ENCODE measurements around the gene EPS8L1.
"Not testable (repeated sequence)": the region's sequence is repeated elsewhere in the genome, so short reads cannot be mapped to it uniquely, and the experiment has no call there.

EPS8L1 gene

DNA sequence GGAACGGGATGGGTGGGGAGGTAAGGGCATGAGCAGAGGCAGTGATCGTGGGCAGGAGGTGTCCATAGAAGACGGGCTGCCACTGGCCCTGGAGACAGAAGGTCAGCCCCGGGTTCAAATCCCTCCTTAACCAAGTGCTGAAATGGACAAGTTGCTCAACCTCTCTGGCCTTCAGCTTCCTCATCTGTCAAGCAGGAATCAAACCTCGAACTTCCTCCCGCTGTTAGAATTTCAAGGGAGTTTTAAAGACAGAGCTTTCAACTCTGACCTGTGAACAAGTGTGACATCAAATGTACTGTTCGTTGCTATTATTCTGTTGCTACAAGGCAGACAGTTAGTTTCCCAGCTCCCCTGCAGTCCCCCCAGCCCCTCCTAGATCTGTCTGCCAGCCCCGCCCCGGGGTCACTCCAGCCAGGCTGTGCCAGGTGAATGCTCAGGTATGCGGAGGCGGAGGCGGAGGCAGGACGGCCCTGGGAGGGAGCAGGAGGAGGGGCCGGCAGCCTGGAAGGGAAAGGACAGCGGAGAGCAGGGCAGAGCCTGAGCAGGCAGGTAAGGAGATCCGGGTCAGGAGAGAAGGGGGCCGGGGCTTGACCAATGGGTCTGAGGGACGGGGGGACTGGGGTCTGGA, at the start of gene EPS8L1:
Gene EPS8L1 (plus strand): TSS at position 499 of the 628 bp plus-strand sequence. CDS start 576 bp downstream, outside the sequence.
- FAIRE-seq = no peak
- DNase-seq (ENCODE audit: low spot score) = no peak

DNA sequence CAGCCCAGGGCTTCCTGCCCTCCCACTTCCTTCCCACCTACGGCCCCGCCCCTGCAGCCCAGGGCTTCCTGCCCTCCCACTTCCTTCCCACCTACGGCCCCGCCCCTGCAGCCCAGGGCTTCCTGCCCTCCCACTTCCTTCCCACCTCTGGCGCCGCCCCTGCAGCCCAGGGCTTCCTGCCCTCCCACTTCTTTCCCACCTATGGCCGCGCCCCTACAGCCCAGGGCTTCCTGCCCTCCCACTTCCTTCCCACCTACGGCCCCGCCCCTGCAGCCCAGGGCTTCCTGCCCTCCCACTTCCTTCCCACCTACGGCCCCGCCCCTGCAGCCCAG, 48.6 kb upstream of the EPS8L1 start:
- FAIRE-seq; DNase-seq (ENCODE audit: low spot score): not testable (repeated sequence)

DNA sequence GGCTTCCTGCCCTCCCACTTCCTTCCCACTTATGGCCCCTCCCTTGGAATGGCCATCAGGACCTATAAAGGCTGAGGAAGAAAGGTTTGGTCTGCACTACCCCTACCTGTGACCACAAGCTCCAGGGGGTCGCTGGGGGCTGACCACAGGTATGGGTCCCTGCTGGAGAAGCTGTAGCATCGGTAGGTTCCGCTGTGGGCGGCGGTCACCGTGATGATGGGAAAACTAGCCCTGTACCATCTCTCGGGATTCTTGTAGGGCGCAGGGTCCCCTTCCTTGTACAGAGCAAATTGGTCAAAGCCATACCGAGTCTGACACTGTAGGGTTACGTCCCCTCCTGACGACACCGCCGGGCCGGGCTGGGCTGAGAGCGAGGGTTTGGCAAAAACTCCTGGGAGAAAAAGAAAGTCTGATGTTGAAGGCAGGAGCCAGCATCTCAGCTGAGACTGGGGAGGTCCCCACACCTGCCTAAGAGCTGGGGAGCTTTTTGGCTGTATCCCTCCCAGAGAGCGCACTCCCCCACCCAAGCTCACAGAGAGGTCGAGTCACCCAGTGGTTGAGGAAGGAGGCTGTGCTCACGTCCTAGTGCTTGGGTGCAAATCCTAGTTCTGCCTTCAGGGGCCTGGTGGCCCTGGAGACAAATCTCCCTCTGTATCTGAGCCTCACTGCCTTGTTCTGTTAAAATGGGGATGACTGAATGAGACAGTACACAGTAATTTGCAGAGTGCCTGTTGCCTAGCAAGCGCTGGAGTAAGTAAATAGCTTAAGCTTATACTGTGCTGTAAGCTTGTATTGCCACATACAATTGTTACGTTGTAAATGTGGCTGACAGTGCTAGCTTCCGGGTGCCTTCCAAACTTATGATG, 48.0 kb upstream of the EPS8L1 start:
- FAIRE-seq = no peak
- no peak for DNase-seq (ENCODE audit: low spot score)

DNA sequence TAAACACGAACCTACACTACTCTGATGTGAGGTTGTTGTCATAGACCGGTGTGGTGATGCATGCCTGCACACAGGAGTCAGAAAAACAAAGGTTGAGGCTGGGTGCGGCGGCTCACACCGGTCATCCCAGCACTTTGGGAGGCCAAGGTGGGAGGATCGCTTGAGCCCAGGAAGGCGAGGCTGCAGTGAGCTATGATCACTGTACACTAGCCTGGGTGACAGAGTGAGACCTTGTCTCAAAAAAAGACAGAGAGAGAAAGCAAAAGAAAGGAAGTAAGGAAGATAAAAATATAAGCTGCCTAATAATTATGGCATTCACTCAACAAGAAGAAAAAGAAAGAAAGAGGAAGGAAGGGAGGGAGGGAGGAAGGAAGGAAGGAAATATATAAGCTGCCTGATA, 46.9 kb upstream of the EPS8L1 start:
- no peak for FAIRE-seq

DNA sequence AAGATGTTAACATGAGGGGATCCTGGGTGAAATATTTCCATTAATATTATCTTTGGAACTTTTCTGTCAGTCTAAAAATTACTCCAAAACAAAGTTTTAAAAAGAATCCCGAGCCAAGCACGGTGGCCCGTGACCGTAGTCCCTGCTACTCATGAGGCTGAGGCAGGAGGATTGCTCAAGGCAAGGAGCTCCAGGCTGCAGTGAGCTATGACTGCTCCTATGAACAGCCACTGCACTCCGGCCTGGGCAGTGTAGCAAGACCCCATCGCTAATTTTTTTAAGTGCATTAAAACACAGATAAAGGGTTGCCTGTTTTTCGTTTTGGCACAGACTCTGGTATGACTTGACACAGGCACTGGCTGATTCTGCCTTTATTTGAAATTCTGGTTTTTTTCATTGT, 44.5 kb upstream of the EPS8L1 start:
- FAIRE-seq (no peak), DNase-seq (ENCODE audit: low spot score) (no peak)

More for the DNA sequence above, 46.9 kb upstream of the EPS8L1 start:
- no peak for DNase-seq (ENCODE audit: low spot score)

DNA sequence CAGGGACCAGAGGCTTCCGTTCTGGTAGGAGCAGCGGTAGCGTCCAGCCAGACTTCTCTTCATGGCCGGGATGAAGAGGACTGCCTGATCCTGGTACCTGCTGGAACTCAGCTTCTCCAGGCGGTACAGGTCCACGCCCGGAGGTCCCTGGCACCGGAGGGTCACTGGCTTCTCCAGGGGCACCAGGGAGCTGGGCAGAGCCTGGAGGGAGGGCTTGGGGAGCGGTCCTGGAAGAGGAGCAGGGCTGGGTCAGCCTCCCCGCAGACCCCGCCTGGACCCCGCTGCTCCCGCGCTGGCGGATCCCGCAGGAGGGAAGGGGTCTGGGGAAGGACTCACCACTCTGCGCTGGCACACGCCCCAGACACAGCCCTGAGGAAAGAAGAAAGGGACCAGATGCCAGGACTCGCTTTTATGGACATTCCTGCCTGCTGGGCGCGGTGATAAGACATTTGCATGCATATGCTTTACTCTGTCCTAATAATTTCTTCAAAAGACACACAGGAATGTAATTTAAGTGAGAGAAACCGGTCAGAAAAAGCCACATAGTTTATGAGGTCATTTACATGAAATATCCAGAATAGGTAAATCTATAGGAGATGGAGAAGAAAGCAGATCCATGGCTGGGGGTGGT, 43.4 kb upstream of the EPS8L1 start:
- no peak for DNase-seq (ENCODE audit: low spot score)
- FAIRE-seq = no peak

DNA sequence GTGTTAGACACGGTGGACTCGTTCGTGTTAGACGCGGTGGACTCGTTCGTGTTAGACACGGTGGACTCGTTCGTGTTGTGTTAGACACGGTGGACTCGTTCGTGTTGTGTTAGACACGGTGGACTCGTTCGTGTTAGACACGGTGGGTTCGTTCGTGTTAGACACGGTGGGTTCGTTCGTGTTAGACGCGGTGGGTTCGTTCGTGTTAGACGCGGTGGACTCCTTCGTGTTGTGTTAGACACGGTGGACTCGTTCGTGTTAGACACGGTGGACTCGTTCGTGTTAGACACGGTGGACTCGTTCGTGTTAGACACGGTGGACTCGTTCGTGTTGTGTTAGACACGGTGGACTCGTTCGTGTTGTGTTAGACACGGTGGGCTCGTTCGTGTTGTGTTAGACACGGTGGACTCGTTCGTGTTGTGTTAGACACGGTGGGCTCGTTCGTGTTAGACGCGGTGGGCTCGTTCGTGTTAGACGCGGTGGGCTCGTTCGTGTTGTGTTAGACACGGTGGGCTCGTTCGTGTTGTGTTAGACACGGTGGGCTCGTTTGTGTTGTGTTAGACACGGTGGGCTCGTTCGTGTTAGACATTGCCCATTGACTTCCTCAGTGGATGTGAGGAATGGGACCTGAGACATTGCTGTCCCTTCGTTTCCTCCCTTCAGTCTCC, 42.6 kb upstream of the EPS8L1 start:
- DNase-seq (ENCODE audit: low spot score); FAIRE-seq: not testable (repeated sequence)

DNA sequence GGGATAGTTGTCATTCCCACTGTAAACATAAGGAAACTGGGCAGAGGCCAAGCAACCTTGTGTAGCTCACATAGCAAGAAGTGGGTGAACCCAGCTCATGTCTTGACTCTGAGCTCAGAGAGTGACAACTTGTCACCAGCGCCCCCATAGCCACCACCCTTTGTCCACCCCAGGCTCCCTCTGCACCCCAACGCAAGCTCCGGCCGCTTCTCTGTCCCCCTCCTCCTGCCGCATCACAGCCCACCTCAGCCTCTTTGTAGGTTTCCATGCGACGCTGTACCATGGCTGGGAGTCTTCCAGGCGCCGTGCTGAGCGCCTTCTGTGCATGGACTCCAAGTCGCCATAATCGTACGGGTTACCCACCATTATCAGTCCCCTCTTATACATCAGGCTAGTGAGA, 40.9 kb upstream of the EPS8L1 start:
- no peak for FAIRE-seq
- no peak for DNase-seq (ENCODE audit: low spot score)

DNA sequence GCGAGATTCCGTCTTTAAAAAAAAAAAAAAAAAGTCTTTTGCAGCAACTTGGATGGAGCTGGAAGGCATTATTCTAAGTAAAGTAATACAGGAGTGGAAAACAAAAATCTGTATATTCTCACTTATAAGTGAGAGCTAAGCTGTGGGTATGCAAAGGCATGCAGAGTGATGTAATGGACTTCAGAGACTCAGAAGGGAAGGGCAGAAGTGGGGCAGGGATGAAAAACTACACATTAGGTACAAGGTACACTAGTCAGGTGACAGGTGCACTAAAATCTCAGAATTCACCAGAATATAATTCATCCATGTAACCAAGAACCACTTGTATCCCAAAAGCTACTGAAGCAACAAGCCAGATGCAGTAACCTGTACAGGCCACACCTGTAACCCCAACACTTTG, 39.6 kb upstream of the EPS8L1 start:
- FAIRE-seq (no peak), DNase-seq (ENCODE audit: low spot score) (no peak)

DNA sequence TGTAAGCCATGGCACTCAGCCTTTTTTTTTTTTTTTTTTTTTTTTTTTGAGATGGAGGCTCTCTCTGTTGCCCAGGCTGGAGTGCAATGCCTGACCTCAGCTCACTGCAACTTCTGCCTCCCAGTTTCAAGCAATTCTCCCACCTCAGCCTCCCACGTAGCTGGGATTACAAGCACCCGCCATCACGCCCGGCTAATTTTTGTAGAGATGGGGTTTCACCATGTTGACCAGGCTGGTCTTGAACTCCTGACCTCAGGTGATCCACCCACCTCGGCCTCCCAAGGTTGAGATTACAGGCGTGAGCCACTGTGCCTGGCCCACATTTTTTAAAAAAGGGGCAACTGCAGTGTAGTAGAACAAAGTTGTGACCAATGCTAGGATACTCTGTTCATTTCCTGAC, 38.1 kb upstream of the EPS8L1 start:
- not testable (repeated sequence) for FAIRE-seq; DNase-seq (ENCODE audit: low spot score)

DNA sequence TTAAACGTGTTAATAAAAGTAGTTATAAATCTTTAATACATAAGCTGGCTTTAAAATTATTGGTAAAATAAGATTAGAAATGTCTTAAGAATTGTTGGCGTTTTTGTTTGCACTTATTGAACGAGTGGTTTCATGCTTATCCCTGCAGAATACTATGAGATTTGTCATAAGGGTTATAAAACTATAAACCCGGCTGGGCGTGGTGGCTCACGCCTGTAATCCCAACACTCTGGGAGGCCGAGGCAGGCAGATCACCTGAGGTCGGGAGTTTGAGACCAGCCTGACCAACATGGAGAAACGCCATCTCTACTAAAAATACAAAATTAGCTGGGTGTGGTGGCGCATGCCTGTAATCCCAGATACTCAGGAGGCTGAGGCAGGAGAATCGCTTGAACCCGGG, 35.0 kb upstream of the EPS8L1 start:
- not testable (repeated sequence) for FAIRE-seq; DNase-seq (ENCODE audit: low spot score)

DNA sequence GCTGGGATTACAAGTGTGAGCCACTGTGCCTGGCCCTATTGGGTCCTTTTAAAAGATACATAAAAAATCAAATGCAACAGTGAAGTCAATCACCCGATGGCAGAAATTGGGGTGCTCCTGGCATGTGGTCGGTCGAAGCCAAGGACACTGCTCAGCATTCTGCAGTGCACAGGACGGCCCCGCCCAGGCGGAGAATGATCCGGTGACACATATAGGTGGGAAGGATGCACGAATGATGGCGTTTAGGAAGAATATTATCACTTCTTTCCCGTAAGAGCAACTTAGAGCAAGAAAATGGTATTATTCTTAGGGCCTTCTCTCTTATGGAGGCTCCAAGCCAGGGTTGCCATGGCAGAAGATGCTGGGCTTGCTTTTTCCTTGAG, 34.4 kb upstream of the EPS8L1 start:
- no peak for FAIRE-seq
- no peak for DNase-seq (ENCODE audit: low spot score)

DNA sequence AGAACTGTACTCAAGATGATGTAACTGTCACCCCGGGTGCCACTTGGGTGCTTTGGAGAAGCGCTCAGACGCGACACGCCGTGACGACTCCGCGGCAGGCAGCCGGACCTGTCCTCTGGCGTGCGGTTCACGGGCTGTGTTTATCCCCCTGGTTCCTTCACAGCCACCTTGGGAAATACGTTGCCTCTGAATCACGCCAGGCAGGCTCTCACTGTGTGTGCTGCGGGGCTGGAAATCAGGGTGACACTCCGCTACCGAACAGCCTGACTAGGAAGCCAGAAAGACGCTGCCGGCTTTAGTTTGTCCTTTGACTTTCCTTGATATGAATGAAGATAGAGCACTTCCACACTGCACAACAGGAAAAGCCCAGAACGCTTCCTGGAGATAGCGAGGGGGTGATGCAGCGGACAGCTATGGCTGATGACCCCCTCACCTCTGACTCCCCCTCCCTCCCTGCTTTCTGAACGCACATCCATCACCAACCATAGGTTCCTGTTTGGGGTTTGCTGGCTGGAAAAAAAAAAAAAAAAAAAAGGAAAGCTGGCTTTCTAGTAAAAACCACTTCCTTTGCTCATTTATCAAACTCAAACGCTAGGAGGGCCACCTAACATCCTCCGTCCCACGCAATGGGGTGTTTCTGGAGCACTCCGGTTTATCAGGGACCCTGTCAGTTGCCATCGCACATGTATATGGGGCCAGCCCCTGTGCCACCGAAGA, 33.9 kb upstream of the EPS8L1 start:
- no peak for FAIRE-seq
- no peak for DNase-seq (ENCODE audit: low spot score)

DNA sequence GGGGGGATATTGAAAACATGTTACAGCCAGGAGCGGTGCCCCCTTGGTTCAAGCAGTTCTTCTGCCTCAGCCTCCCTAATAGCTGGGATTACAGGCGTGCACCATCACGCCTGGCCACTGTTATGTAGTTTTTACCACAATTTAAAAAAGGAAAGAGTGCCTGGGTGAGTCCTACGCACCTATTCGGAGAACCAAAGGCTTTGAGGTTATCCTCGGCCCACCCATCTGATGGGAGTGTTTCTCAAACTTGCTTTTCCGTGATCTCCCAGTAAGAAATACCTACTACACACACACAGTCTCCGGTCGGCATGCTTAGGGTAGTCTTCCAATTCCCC, 33.4 kb upstream of the EPS8L1 start:
- no peak for DNase-seq (ENCODE audit: low spot score)
- no peak for FAIRE-seq

DNA sequence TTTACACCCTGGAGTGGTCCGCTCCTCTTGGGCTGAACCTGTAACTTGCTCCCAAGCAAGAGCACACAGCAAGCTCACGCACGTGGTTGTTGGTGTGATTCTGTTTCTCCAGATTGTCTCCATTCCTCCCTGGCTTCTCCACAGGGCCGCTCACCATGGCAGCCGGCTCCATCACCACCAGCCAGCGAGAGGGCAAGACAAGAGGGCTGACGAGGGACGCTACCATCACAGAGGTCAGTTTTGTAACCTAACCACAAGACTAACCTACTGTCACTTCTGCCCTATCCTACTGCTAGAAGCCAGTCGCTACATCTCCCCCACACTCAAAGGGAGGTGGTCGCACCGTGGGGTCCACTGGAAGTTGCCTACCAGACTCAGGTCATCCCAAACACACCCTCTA, 33.0 kb upstream of the EPS8L1 start:
- FAIRE-seq (no peak), DNase-seq (ENCODE audit: low spot score) (no peak)

DNA sequence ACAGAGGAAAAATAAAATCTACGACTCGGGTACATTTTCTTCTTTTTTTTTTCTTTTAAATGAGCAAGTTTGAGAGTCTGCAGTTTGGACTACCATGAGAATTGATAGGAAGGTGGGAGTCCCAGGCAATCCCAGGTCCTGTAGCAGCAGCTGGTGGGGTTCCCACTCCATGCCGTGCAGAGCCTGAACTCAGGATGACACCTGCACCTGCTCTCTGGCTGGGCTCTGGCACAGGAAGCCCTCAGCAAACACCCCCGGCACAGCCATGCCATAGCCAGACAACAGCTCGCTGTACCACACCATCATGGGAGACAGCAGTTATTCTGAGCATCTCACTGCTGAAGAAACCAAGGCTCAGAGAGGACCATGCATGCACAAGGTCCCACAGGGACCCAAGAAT, 31.4 kb upstream of the EPS8L1 start:
- DNase-seq (ENCODE audit: low spot score) (no peak), FAIRE-seq (no peak)

DNA sequence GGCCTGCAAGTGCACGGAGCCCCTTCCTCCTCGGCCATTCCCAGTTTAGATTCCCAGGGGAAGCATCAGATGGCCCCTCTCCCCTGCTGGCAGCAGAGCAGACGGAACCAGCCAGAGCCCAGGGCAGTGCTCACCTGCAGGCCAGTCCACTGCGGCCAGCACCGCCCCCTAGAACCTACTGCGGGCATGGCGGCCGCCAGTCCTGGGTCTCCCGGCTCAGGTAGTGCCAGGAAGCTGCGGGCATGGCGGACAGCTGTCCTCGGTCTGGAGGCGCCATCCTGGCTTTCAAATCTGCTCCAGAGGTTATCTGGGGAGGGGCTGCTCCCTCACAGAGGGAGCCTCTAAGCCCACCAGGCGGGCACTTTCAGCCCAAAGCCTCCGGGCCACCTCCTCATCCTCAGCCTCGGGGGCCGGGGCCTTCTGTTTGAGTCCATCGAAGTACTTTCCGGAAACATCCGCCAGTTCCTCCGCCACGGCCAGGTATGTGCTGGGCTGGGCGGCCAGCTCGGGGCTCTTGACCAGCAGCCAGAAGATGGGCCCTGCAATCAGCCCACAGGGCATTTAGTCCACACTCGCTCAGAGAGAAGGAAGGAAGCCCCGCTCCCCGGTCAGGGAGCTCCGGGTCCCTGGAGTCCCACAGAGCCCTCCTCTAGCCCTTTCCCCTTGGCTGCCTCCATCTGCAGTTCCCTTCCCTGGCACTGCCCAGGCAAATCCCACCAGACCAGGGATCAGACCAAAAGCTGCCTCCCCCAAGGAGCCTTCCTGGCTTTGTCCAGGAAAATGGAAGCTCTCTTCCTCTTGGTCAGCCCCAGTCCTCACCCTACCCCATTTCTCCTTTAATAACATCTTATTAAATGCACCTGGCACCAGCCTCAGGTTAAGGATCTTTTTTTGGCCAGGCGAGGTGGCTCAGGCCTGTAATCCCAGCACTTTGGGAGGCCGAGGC, 30.6 kb upstream of the EPS8L1 start:
- DNase-seq (ENCODE audit: low spot score) (no peak), FAIRE-seq (no peak)

DNA sequence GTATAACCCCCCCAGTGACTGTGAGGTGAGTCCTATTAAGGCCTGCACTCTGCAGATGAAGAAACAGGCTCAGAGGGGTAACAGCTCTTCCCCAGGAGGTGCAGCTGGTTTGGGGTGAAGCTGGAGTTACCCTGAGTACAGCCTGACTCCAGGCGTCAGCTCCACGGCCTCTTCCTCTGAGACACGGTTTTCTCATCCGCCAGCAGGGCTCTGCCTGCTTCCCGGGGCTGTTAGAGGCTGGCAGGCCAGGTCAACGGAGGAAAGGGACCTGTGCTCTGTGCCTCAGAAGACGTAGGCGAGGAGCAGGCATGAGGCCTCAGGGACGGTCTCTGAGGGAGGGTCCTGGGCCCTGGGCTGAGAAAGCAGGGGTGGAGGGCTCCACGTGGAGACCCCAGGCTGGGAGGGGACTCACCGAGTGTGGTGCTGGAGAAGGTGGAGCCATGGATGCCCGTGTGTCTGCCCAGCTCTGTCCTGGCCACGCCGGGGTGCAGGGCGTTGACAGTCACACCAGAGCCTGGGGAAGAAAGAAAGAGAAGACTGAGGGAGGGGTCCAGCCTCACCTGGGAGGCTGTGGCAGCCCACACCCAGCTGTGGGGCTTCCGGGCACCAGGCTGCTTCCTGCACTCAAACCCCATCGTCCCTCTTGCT, 28.6 kb upstream of the EPS8L1 start:
- DNase-seq (ENCODE audit: low spot score) = no peak
- FAIRE-seq = no peak

DNA sequence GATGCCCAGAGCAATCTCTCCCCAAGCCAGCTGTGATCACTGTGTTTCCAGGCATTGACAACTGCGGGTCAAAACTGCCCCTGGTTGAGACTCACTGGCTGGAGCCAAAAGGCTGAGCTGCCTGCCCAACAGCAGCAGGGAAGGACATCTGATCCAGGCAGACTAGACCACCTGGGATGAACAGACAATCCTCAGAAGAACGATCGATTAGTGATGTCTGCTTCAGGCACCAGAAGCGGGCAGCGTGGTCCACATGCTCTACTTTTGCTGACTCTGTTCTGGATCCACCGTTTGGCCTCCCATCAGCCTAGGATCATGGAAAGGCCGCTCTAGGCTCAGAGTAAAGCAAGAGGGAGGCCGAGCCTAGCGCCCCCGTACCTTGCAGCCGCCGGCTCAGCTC, 27.7 kb upstream of the EPS8L1 start:
- FAIRE-seq (no peak), DNase-seq (ENCODE audit: low spot score) (no peak)

DNA sequence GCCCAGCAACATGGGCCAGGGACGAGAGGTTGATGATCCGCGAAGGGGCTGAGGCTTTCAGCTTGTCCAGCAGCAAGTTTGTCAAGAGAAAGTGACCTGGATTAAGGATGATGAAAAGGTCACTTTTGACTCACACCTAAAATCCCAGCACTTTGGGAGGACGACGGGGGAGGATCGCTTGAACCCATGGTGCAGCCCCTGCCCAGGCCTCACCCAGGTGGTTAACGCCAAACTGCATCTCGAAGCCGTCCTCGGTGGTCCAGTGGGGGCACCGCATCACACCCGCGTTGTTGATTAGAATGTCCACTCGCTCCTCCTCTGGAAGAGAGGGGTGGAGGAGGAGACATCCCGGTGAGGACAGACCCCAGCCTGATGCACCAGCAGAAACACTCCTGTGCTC, 27.2 kb upstream of the EPS8L1 start:
- no peak for DNase-seq (ENCODE audit: low spot score)
- no peak for FAIRE-seq

Data from RCC 7860 (cell line).